Dendritic cell treated with granulocyte-macrophage colony-stimulating factor and Interleukin-4, amounts not matched to agents 40 ng/mL and 50 ng/mL, for 4 days (primary cell): ENCODE data around the gene DSE.

ENCODE experiments used
- H3K27ac Mint-ChIP-seq: one replicate; pipeline ENCODE4 v1.8.0; 2022; ENCODE audit warnings: mild to moderate bottlenecking, mixed read lengths
- H3K27me3 Mint-ChIP-seq: one replicate; pipeline ENCODE4 v1.8.0; 2022; ENCODE audit warnings: mild to moderate bottlenecking, mixed read lengths
- H3K36me3 Mint-ChIP-seq: one replicate; pipeline ENCODE4 v1.8.0; 2022; ENCODE audit warnings: low read depth, mixed read lengths
- H3K4me1 Mint-ChIP-seq: one replicate; pipeline ENCODE4 v1.8.0; 2022; ENCODE audit warnings: low read depth, mixed read lengths
- H3K4me3 Mint-ChIP-seq: one replicate; pipeline ENCODE4 v1.8.0; 2022; ENCODE audit warnings: mild to moderate bottlenecking, moderate library complexity, mixed read lengths
- H3K9me3 Mint-ChIP-seq: one replicate; pipeline ENCODE4 v1.8.0; 2022; ENCODE audit warnings: mixed read lengths
- intact Hi-C: fragments of 100-400 bp; cut with micrococcal nuclease; formaldehyde crosslinking; loops from one replicate; pipeline ENCODE4 v1.15.0; 2022

Gene DSE

DNA sequence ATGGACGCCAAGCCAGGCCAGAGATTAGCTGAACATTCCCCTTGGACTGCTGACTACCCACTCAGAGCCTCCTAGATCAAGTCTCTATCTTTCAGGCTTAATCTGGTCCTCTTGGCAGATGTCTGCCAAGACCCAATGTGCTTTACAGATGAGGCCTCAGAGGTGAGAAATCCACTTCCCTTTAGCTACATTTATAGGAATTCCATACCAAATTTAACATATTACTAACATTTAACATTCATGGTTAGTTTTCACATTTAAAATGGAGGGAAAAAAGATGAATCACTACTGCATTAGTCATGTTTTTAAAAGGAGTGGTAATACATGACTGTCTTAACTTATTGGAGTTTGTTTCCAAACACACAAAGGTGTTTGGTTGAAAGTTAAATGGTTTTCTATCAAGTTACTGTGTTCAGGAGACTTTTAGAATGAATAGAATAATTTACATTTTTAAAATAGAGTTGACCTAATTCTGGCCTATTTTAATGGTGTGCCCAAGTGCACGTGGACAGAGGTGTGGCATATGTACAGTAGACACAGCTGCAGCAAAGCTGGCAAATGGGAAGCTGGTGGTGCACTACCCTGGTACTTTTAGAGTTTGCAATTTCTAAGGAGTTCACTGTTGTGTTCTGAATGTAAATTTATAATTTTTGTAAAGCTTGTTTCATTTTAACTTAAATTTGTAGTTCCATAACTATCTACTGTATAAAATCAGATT, 48.5 kb downstream of the DSE start:
- intact Hi-C loops, result no loop called here
- Mint-ChIP-seq H3K27ac (no peak overlapping the region), H3K27me3 (no peaks in the 10 kb centered on the region), H3K4me3 (no peak overlapping the region), H3K9me3 (no peaks in the 10 kb centered on the region), H3K36me3 (peaks cover 47% of the 10 kb centered on the region), H3K4me1 (peaks cover 50% of the 10 kb centered on the region)

DNA sequence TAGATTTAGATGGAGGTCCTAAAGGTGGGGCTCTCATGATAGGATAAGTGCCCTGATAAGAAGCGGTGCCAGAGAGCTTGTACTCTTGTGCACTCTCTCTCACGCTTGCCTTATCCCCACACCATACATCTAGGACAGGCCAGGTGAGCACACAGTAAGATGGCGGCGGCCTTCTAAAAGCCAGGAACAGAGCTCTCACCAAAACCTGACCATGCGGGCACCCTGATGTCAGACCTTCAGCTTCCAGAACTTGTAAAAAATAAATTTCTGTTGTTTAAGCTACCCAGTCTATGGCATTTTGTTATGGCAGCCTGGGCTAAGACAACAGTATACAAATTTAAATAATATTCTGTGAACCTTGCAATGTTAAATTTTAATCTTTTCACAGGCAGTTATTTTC, 49.6 kb downstream of the DSE start:
- no peaks in the 10 kb centered on the region for H3K9me3 Mint-ChIP-seq

DNA sequence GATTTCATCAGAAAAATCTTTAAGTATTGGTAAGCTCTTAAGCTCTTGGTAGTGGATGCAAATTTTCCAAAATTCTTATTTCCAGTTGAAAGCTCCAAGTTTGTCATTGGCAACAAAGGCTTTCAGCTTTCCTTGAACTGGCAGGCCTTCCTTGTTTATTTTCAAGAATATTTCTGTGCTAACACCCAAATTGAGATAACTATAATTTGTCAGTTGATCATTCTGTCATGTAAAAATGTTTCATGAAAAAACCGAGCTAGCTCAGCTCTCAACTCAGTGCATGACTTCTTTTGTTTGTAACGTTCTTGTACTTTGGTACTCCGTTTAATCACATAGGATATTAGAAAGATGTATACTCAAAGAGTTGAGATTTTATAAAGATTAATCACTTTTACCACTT, 51.5 kb downstream of the DSE start:
- H3K36me3 Mint-ChIP-seq, result peaks cover 45% of the 10 kb centered on the region
- H3K4me1 Mint-ChIP-seq, result peaks cover 39% of the 10 kb centered on the region
- intact Hi-C loops, result no loop called here
- no peaks in the 10 kb centered on the region for H3K27me3 Mint-ChIP-seq
- H3K27ac Mint-ChIP-seq, result peak overlapping the region; percentile 68
- H3K9me3 Mint-ChIP-seq, result no peaks in the 10 kb centered on the region
- H3K4me3 Mint-ChIP-seq, result no peak overlapping the region

More for the DNA sequence above, 49.6 kb downstream of the DSE start:
- Mint-ChIP-seq H3K27me3 (no peaks in the 10 kb centered on the region), H3K4me3 (no peak overlapping the region), H3K36me3 (peaks cover 40% of the 10 kb centered on the region), H3K4me1 (peaks cover 48% of the 10 kb centered on the region), H3K27ac (no peak overlapping the region)
- intact Hi-C loops, result no loop called here

DNA sequence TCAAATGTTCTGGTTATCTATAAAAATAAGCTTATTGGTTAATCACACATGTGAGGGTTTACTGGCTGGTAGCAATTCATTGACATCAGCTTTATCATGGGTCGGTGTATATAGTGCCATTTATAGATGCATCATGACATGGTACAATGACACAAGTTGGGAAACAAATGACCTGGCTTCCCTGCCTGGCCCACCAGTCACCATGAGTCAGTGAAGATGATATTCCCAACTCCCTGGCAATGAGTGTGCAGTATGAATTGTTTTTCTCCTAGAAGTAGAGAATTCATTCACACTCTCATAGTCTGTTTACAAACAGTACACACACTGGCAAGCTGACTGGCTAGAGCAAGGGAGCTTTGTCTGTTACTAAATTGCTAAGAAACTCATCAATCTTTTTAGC, 53.3 kb downstream of the DSE start:
- H3K4me1 Mint-ChIP-seq, result peaks cover 32% of the 10 kb centered on the region
- intact Hi-C loops, result no loop called here
- H3K27me3 Mint-ChIP-seq, result no peaks in the 10 kb centered on the region
- no peak overlapping the region for H3K4me3 Mint-ChIP-seq
- H3K27ac Mint-ChIP-seq, result peak overlapping the region; percentile 68
- H3K9me3 Mint-ChIP-seq, result peaks cover 6% of the 10 kb centered on the region
- peaks cover 48% of the 10 kb centered on the region for H3K36me3 Mint-ChIP-seq

DNA sequence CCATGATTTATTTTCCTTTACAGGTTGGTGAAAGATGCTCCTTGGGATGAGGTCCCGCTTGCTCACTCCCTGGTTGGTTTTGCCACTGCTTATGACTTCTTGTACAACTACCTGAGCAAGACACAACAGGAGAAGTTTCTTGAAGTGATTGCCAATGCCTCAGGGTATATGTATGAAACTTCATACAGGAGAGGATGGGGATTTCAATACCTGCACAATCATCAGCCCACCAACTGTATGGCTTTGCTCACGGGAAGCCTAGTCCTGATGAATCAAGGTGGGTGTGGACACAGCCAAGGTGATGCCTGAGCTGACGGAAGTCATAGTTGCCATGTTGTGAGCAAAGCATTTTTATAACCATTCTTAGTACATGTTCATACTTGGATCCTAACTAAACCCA, 55.8 kb downstream of the DSE start:
- intact Hi-C loops, result loop anchor here (5.0 kb wide), 1 partner anchor 44 kb away; no protein-coding TSS in a partner anchor
- no peak overlapping the region for H3K4me3 Mint-ChIP-seq
- peak overlapping the region; percentile 60 for H3K27ac Mint-ChIP-seq
- peaks cover 8% of the 10 kb centered on the region for H3K9me3 Mint-ChIP-seq
- no peaks in the 10 kb centered on the region for H3K27me3 Mint-ChIP-seq
- peaks cover 71% of the 10 kb centered on the region for H3K36me3 Mint-ChIP-seq
- H3K4me1 Mint-ChIP-seq, result peaks cover 26% of the 10 kb centered on the region

DNA sequence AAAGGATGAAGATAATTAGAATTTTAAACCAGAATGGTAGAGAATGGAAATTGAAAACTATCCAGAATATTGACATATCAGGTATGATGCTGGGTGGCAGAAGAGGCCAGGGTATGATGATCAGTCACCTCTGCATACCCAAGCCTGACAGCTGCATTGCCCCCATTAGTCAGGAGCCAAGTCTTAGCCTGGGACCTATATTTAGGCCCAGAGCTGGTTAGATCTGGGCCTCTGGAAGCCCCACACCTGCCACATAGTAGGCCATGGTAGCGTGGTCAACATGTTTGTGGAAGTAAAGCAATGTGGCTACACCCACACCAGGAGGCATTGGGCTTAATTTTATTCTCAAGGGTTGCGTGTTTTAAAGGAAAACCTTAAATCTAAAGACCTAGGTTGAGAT, 58.4 kb downstream of the DSE start:
- Mint-ChIP-seq H3K4me3 (no peak overlapping the region), H3K36me3 (peaks cover 84% of the 10 kb centered on the region), H3K4me1 (peaks cover 13% of the 10 kb centered on the region), H3K9me3 (peaks cover 8% of the 10 kb centered on the region), H3K27me3 (no peaks in the 10 kb centered on the region), H3K27ac (no peak overlapping the region)
- intact Hi-C loops, result loop anchor here (5.0 kb wide), 1 partner anchor 47 kb away; no protein-coding TSS in a partner anchor

DNA sequence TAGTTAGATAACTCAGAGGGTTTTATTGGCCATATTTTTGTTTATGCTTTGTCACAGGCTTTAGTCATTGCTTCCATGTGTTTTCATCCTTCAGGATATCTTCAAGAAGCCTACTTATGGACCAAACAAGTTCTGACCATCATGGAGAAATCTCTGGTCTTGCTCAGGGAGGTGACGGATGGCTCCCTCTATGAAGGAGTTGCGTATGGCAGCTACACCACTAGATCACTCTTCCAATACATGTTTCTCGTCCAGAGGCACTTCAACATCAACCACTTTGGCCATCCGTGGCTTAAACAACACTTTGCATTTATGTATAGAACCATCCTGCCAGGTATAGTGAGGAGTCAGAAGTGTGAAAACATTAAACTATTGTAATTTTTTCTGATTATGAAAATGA, 60.1 kb downstream of the DSE start:
- intact Hi-C loops, result no loop called here
- Mint-ChIP-seq H3K27ac (no peak overlapping the region), H3K4me1 (peaks cover 11% of the 10 kb centered on the region), H3K27me3 (no peaks in the 10 kb centered on the region), H3K4me3 (no peak overlapping the region), H3K9me3 (peaks cover 8% of the 10 kb centered on the region), H3K36me3 (peaks cover 87% of the 10 kb centered on the region)

DNA sequence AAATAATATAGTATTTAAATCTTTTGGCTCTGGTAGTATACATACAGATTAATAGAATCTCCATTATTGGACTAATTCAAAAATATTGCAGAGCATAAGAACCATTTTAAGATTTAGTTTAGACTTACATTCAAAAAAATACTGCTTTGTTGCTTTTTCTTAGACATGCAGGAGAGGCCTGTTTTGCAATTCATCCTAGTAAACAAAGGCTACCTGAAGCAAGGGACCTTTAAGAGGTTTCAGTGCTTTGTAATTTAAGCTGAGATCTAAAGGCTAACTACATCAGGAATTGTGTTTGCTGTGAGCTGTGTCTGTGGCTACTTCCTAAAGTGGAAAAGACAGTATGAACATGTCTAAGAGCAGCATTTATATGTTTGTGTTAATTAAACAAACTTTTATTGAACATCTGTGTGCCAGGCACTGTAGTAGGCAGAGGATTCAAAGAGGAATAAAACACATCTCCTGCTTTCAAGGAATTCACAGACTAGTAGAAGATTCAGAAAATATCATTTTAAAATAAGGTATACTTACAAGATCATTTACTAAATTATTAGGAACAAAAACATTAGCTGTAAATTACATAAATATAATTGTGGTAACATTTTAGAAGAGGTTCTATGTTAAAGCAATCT, 61.3 kb downstream of the DSE start:
- Mint-ChIP-seq H3K4me1 (peaks cover 24% of the 10 kb centered on the region), H3K27ac (no peak overlapping the region), H3K9me3 (peaks cover 8% of the 10 kb centered on the region), H3K36me3 (peaks cover 87% of the 10 kb centered on the region), H3K27me3 (no peaks in the 10 kb centered on the region), H3K4me3 (no peak overlapping the region)
- intact Hi-C loops, result no loop called here

DNA sequence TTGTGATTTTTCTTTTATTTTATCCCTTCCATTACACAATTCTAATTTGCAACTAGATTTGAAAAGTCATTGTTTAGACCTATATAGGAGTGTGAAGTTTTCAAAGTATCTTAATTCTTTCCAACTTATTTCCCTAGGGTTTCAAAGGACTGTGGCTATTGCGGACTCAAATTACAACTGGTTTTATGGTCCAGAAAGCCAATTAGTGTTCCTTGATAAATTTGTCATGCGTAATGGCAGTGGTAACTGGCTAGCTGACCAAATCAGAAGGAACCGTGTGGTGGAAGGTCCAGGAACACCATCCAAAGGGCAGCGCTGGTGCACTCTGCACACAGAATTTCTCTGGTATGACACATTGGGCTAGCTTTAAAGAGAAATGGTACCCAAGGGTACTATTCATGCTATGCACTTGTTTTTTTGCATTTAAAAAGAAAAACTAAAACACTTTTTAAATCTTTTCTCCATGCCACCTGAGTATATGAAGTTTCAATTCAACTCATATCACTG, 62.5 kb downstream of the DSE start:
- no peak overlapping the region for H3K4me3 Mint-ChIP-seq
- intact Hi-C loops, result no loop called here
- H3K36me3 Mint-ChIP-seq, result peaks cover 79% of the 10 kb centered on the region
- H3K27me3 Mint-ChIP-seq, result no peaks in the 10 kb centered on the region
- peaks cover 28% of the 10 kb centered on the region for H3K4me1 Mint-ChIP-seq
- peaks cover 8% of the 10 kb centered on the region for H3K9me3 Mint-ChIP-seq
- H3K27ac Mint-ChIP-seq, result no peak overlapping the region

DNA sequence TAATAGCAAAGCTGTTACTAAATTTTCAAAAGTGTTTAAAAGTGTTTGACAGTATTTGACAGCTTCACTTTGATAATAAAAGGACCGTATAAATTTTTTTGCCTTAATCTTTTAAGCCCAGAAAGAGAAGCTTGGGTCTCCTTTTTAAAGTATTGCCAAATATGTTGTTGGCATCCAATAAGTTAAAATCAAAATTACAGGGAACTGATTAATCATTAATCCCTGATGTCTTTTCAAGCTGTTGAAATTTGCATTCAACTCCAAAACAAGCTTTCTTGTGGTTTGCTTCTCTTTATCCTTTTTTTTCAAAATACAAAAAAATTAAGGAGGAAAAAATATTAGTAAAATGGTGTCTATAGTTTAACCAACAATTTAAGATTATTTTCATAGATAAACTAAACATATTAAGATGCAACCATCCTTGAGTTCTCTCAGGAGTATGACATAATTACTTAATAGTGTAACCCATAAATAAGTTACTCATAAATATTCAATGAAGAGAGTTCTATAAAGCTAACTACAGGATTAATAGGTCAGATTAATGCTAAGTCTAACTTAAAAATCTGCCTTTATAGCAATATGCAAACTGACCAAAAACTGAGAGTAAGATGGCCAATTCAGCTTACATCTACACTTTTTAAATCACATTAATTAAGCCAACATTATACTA, 63.4 kb downstream of the DSE start:
- Mint-ChIP-seq H3K9me3 (peaks cover under 1% of the 10 kb centered on the region), H3K4me1 (peaks cover 21% of the 10 kb centered on the region), H3K36me3 (peaks cover 70% of the 10 kb centered on the region), H3K4me3 (no peak overlapping the region), H3K27ac (no peak overlapping the region), H3K27me3 (no peaks in the 10 kb centered on the region)
- intact Hi-C loops, result no loop called here

DNA sequence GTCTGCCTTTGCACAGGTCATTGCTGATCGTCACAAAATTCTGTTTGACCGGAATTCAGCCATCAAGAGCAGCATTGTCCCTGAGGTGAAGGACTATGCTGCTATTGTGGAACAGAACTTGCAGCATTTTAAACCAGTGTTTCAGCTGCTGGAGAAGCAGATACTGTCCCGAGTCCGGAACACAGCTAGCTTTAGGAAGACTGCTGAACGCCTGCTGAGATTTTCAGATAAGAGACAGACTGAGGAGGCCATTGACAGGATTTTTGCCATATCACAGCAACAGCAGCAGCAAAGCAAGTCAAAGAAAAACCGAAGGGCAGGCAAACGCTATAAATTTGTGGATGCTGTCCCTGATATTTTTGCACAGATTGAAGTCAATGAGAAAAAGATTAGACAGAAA, 65.8 kb downstream of the DSE start:
- Mint-ChIP-seq H3K9me3 (no peaks in the 10 kb centered on the region), H3K4me1 (peaks cover 40% of the 10 kb centered on the region), H3K27ac (peak overlapping the region; percentile 30), H3K4me3 (no peak overlapping the region), H3K27me3 (no peaks in the 10 kb centered on the region), H3K36me3 (peaks cover 63% of the 10 kb centered on the region)
- intact Hi-C loops, result no loop called here

DNA sequence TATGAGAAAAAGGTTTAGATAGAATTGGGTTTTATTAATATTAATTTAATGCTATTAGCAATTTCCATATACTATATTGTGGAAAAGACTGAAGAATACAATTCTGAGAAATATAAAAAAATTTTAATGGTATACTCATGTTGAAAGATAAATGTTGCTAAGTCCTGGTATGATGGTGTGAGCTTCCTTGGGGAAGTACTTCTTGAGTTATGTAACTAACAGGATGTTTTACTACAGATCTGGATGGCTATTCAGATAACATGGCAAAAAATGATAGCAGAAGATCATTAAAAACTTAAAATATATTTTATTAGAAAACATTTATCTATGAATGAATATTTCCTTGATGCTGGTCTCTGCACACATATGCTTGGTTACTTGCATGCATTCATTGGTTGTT, 66.9 kb downstream of the DSE start:
- H3K27ac Mint-ChIP-seq, result no peak overlapping the region
- peaks cover 62% of the 10 kb centered on the region for H3K36me3 Mint-ChIP-seq
- no peaks in the 10 kb centered on the region for H3K27me3 Mint-ChIP-seq

DNA sequence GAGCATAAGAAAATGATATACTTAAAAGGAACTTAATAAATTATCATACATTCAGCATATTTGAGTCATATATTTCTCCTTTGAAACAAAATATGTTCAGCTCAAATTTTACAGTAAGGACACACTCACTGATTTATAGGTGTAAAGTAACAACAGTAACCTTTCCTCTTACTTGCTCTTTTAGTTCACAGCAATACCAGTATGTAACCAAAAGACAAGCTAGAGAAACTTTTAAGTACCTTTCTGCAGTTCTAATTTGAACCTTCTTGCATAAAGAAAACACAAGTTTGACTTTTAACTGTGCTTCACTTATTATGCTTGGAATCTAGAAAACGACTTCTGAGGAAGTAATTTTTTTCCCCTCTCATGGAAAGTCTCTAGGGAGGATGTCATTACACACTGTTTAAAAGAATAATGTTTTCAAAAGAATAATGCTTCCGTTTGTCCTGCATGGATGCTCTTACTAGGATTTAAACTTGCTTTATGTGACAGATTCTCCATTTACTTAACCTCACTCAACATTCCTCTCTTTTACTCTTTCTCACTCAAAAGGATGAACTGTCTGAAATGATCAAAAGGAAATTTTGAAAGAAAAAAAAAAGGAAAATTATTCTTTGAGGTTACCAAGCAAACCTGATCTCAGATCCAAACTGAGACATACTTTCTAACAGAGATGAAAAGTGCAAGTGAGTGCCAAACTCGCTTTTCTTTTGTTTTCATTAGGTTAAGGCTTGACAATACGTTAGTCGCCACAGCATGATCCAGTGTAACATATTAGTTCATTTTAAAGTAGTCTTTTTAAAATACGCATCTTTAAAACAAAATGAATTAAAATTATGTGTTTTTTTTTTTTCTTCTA, 68.1 kb downstream of the DSE start:
- peaks cover 54% of the 10 kb centered on the region for H3K36me3 Mint-ChIP-seq
- H3K4me3 Mint-ChIP-seq, result no peak overlapping the region
- no peak overlapping the region for H3K27ac Mint-ChIP-seq
- H3K4me1 Mint-ChIP-seq, result peaks cover 59% of the 10 kb centered on the region
- intact Hi-C loops, result no loop called here
- no peaks in the 10 kb centered on the region for H3K9me3 Mint-ChIP-seq
- H3K27me3 Mint-ChIP-seq, result no peaks in the 10 kb centered on the region

More for the DNA sequence above, 66.9 kb downstream of the DSE start:
- Mint-ChIP-seq H3K4me1 (peaks cover 50% of the 10 kb centered on the region), H3K9me3 (no peaks in the 10 kb centered on the region), H3K4me3 (no peak overlapping the region)
- intact Hi-C loops, result no loop called here
